Stomach smooth muscle (tissue), 2 donors: ENCODE measurements around the gene TSPAN6.

Source experiments
- H3K27ac ChIP-seq: one replicate; pipeline ENCODE4 v1.7.0; 2013; ENCODE audit warnings: mild to moderate bottlenecking, low read length, inconsistent platforms
- H3K27me3 ChIP-seq, 2 donors: one replicate each; pipeline ENCODE4 v1.7.0; 2013; ENCODE audit warnings: low read length in 2 of 2; ENCODE audit not compliant: insufficient read depth in 2 of 2, control insufficient read depth in 1 of 2
- H3K36me3 ChIP-seq, 2 donors: one replicate each; pipeline ENCODE4 v1.7.0; 2013; ENCODE audit warnings: low read length in 2 of 2; ENCODE audit not compliant: control insufficient read depth in 2 of 2, insufficient read depth in 2 of 2
- H3K4me1 ChIP-seq: one replicate; pipeline ENCODE4 v1.7.0; 2013; ENCODE audit warnings: low read length; ENCODE audit not compliant: control insufficient read depth, insufficient read depth
- H3K4me3 ChIP-seq, 2 donors: one replicate each; pipeline ENCODE4 v1.7.0; 2013; ENCODE audit warnings: low read length in 2 of 2
- H3K9ac ChIP-seq, 2 donors: one replicate each; pipeline ENCODE4 v1.7.0; 2013; ENCODE audit warnings: low read length in 2 of 2, mild to moderate bottlenecking in 1 of 2
- H3K9me3 ChIP-seq, 2 donors: one replicate each; pipeline ENCODE4 v1.7.0; 2013; ENCODE audit warnings: low read length in 2 of 2; ENCODE audit not compliant: control insufficient read depth in 2 of 2
- donor health status: healthy.
- donor health status: Pancreatic carcinoma.

The TSPAN6 gene

DNA sequence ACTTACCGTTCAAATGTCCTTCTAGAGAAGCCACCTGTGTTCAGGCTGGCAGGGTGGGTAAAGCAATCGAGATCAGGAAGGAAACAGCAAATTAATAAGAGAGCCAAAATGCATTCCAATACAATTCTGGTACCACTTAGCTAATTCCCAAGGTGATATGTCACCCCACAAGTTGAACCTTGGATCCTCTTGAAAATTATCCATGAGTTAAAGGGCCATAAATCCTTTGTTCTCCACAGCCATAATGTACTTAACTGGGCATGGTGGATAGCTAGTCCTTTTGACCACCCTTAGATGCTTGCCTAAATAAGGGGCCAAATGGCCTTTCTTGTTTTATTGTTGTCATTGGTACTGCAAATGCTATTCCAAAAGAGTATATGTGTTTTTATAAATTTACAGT, 49.9 kb downstream of the TSPAN6 start:
- H3K9ac ChIP-seq, result no peak overlapping the region
- H3K36me3 ChIP-seq, result no peaks in the 10 kb centered on the region
- H3K9me3 ChIP-seq, result no peaks in the 10 kb centered on the region
- no peak overlapping the region for H3K4me3 ChIP-seq
- H3K27me3 ChIP-seq, result peaks cover 0 to 17% of the 10 kb centered on the region in 2 donors
- no peaks in the 10 kb centered on the region for H3K4me1 ChIP-seq
- no peak overlapping the region for H3K27ac ChIP-seq

DNA sequence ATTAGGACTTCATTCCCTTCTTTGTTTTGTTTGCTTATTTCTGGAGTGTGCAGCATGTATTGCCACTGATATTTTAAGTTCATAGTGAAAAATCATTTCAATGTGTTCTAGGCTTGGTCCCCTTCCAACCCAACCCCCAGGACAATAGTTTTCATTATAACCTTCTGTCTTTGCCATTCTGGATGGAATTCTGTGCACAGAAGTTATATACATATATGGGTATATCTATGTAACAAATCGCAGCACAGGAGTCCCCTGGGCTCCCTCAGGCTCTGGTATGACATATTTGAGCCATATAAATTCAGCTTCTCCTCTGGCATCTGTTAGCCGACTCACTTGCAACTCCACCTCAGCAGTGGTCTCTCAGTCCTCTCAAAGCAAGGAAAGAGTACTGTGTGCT, 52.0 kb downstream of the TSPAN6 start, which contains the start of gene TNMD:
TNMD (plus strand) TSS at position 326 of the 400 bp plus-strand sequence. CDS start 83 bp downstream, outside the sequence.
- peaks cover 0 to 11% of the 10 kb centered on the region in 2 donors for H3K27me3 ChIP-seq

More for the DNA sequence above, 52.0 kb downstream of the TSPAN6 start, which contains the start of gene TNMD:
- H3K27ac ChIP-seq, result no peak within 1 kb of the TSS
- no peak within 1 kb of the TSS for H3K9ac ChIP-seq
- no peaks in the 10 kb centered on the region for H3K4me1 ChIP-seq
- H3K9me3 ChIP-seq, result no peaks in the 10 kb centered on the region
- H3K4me3 ChIP-seq, result no peak within 1 kb of the TSS
- no peaks in the 10 kb centered on the region for H3K36me3 ChIP-seq
